Aorta (tissue), 5 donors: ENCODE measurements around the gene PAPPA2. TPM values are rescaled to one million over a fixed set of nuclear protein-coding genes. Genes with fewer than 3 reads are reported as not detected.
A peak's percentile ranks its signal among the peaks of the same experiment; 100 is the strongest.

Source experiments
- ATAC-seq: fragments of 200-7000 bp; cut with Tn5 transposase; one replicate; pipeline ENCODE4 v1.9.1; 2022; ENCODE audit warnings: moderate library complexity; ENCODE audit not compliant: low FRiP score
- DNase-seq, 2 donors: peaks; one replicate each; pipeline ENCODE4 v3.0.0-alpha.2; 2020
- H3K27ac ChIP-seq, 2 donors: one replicate each; pipeline ENCODE4 v1.5.1; 2013; ENCODE audit warnings: low read length in 2 of 2, mild to moderate bottlenecking in 2 of 2, moderate library complexity in 2 of 2, control low read depth in 1 of 2, inconsistent platforms in 1 of 2, low read depth in 1 of 2
- H3K27me3 ChIP-seq, 2 donors: one replicate each; pipeline ENCODE4 v1.6.1; 2013; ENCODE audit warnings: control low read depth in 1 of 2, low read length in 1 of 2, mild to moderate bottlenecking in 1 of 2, moderate library complexity in 1 of 2; ENCODE audit not compliant: insufficient read depth in 2 of 2, control insufficient read depth in 1 of 2
- H3K36me3 ChIP-seq, 2 donors: one replicate each; pipeline ENCODE4 v1.6.1; 2013; ENCODE audit warnings: control low read depth in 1 of 2, low read length in 1 of 2, mild to moderate bottlenecking in 1 of 2; ENCODE audit not compliant: insufficient read depth in 2 of 2, control insufficient read depth in 1 of 2
- H3K4me1 ChIP-seq, 2 donors: one replicate each; pipeline ENCODE4 v1.6.1; 2013; ENCODE audit warnings: low read length in 2 of 2, control low read depth in 1 of 2, mild to moderate bottlenecking in 1 of 2, moderate library complexity in 1 of 2; ENCODE audit not compliant: insufficient read depth in 2 of 2, control insufficient read depth in 1 of 2
- H3K4me3 ChIP-seq, 2 donors: one replicate each; pipeline ENCODE4 v1.5.1; 2013; ENCODE audit warnings: low read length in 2 of 2, control low read depth in 1 of 2, mild to moderate bottlenecking in 1 of 2
- H3K9me3 ChIP-seq: one replicate; pipeline ENCODE4 v1.6.1; 2013; ENCODE audit warnings: mild to moderate bottlenecking, low read length; ENCODE audit not compliant: control insufficient read depth
- WGBS, 2 donors: extraction: QIAGEN DNeasy Blood & Tissue Kit; methylation state at CpG; one replicate each; pipeline ENCODE4 v1.1.7; 2013; 5-methylcytosine and 5-hydroxymethylcytosine counted together
- intact Hi-C, 2 donors: fragments of 100-400 bp; cut with DNase I; formaldehyde crosslinking; loops; one replicate each; pipeline versions ENCODE4 v1.14.2 to v1.15.0; 2022
- polyA plus RNA-seq, 2 donors: library from polyadenylated mRNA; stranded (reverse); fragments of 200-250 nt; gene quantifications; one replicate each; pipeline ENCODE4 v1.2.3, GENCODE V29; 2013
- total RNA-seq, 2 donors: library from RNA; stranded (reverse); fragmentation: NEBNext Ultra II Directional; extraction: Animal tissue kit (Norgen Biotek cat#: 25700); gene quantifications; one replicate each; pipeline ENCODE4 v1.2.1, GENCODE V29; 2021
- donor health status: healthy with polysubstance abuse.
- donor health status: Bipolar disorder and iron deficiency.
- donor health status: DM: no; HTN: no; CAD: no.
- donor health status: DM: no; HTN: no; CAD: no.
- donor health status: DM: yes; HTN: yes; CAD: no.

Gene PAPPA2
- total and polyA plus RNA-seq, 4 donors: 3.5 to 4.3 TPM; not detected in 2

DNA sequence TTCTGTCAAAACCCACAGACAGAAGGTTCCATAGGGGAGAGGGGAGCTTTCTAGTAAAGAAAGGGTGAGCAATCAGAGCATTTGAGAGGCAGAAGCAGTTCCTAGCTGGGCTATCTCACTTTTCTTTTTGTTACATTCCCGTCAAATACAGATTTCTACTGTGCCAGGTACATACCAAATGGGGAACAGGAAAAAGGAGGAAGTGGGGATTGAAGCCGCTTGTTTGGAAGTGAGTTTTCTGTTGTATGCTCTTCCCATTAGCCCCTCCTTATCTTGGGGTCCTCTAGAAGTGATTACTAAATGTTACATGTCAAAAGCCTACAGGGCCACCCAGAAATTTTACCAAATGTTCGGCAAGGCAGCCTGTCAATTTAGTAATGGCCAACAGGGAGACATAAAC lies 116.1 kb downstream of the PAPPA2 start:
- intact Hi-C loops: loop anchor here in 1 of 2 donors (5.0 kb wide), 1 partner anchor 78 kb away; no protein-coding TSS in a partner anchor
- no peak overlapping the region for H3K4me3 ChIP-seq
- WGBS, 2 donors: 85% methylated on average over 3 of the region's 3 CpGs
- H3K27ac ChIP-seq: no peak overlapping the region
- H3K9me3 ChIP-seq: no peaks in the 10 kb centered on the region
- DNase-seq: no peak
- peaks cover 0 to 8% of the 10 kb centered on the region in 2 donors for H3K4me1 ChIP-seq
- H3K27me3 ChIP-seq: no peaks in the 10 kb centered on the region
- no peaks in the 10 kb centered on the region for H3K36me3 ChIP-seq
- ATAC-seq: no peak

GRCh38 chr1:176595217-176595616 lies 132.2 kb downstream of the PAPPA2 start:
- WGBS, 2 donors: 96% methylated on average over 16 of the region's 16 CpGs

DNA sequence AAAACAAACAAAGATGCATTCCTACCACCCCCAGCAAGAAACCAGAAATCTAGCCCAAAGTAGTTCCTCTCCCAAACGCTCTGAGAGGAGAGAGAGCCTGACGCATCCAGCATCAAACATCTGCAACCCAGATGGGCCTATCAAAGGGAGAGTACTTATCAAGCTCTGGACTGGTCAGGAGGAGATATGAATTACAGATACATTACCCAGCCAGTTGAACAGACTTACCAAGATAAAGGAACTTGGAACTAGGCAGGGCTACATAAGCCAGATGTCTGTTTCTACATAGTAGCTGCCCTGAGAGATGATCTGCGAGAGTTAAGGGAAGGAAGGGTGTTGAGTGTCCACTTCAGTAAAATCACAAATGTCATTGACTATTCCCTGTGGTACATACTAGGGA lies 138.4 kb downstream of the PAPPA2 start:
- Histone ChIP-seq H3K4me3 (no peak overlapping the region), H3K27ac (no peak overlapping the region), H3K27me3 (no peaks in the 10 kb centered on the region), H3K4me1 (peaks cover 3 to 5% of the 10 kb centered on the region in 2 donors), H3K9me3 (no peaks in the 10 kb centered on the region), H3K36me3 (no peaks in the 10 kb centered on the region)
- ATAC-seq (no peak), DNase-seq (no peak)
- WGBS, 2 donors: 68 to 78% methylated on average over 3 of the region's 3 CpGs
- intact Hi-C loops: no loop called here

More at GRCh38 chr1:176595217-176595616, 132.2 kb downstream of the PAPPA2 start:
- Histone ChIP-seq H3K27me3 (no peaks in the 10 kb centered on the region), H3K4me1 (no peaks in the 10 kb centered on the region), H3K36me3 (no peaks in the 10 kb centered on the region), H3K4me3 (no peak overlapping the region), H3K9me3 (peaks cover 3% of the 10 kb centered on the region), H3K27ac (no peak overlapping the region)
- DNase-seq (no peak), ATAC-seq (peak; percentile 44)
- intact Hi-C loops: no loop called here

DNA sequence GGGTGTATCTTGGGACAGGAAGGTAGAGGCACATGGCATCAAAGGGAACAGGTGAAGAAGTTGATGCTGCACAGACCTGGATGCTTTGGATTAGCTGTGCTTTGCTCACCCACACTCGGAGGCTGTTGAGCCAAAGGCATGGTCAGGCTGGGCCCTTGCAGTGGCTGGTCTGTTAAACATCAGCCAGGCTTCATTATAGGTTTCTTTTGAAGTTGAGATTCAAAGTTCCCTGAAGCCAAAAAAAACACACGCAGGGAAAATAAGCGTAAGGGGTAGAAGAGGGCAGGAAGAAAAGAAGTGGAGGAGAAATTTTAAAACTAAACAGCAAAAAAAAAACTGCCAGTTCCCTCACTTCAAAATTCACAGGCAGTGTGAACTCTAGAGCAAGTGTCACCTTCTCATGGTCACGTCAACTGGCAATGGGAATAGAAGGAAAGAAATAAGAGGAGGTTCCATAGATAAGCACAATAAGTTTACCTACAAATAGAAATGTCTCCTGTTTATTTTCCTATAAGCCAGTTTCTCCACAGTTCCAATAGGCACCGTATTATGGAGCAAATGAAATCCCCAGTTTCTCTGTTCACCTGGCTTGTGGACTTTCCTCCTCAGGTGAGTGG lies 139.5 kb downstream of the PAPPA2 start:
- no peaks in the 10 kb centered on the region for H3K9me3 ChIP-seq

GRCh38 chr1:176603696-176604095 lies 140.7 kb downstream of the PAPPA2 start:
- DNase-seq: no peak
- intact Hi-C loops: no loop called here
- Histone ChIP-seq H3K27ac (no peak overlapping the region), H3K4me1 (peaks cover 3 to 5% of the 10 kb centered on the region in 2 donors), H3K4me3 (no peak overlapping the region), H3K27me3 (no peaks in the 10 kb centered on the region), H3K36me3 (no peaks in the 10 kb centered on the region), H3K9me3 (no peaks in the 10 kb centered on the region)
- WGBS, 2 donors: 92 to 94% methylated on average over 1 of the region's 1 CpG
- ATAC-seq: no peak

More for the DNA sequence above, 139.5 kb downstream of the PAPPA2 start:
- ATAC-seq: no peak
- DNase-seq: no peak
- Histone ChIP-seq H3K27ac (no peak overlapping the region), H3K36me3 (no peaks in the 10 kb centered on the region), H3K4me1 (peaks cover 3 to 5% of the 10 kb centered on the region in 2 donors), H3K4me3 (no peak overlapping the region), H3K27me3 (no peaks in the 10 kb centered on the region)
- WGBS, 2 donors: 26 to 28% methylated on average over 5 of the region's 5 CpGs
- intact Hi-C loops: no loop called here

- intact Hi-C loops: no loop called here
- H3K27me3 ChIP-seq: no peaks in the 10 kb centered on the region
- no peak overlapping the region for H3K27ac ChIP-seq
- ATAC-seq (no peak), DNase-seq (no peak)
- H3K4me1 ChIP-seq: peaks cover 3 to 5% of the 10 kb centered on the region in 2 donors
- WGBS, 2 donors: 82% methylated on average over 2 of the region's 2 CpGs
- no peaks in the 10 kb centered on the region for H3K9me3 ChIP-seq
- H3K36me3 ChIP-seq: no peaks in the 10 kb centered on the region
- H3K4me3 ChIP-seq: no peak overlapping the region
These were observed 141.5 kb downstream of the PAPPA2 start for GRCh38 chr1:176604461-176604860.

DNA sequence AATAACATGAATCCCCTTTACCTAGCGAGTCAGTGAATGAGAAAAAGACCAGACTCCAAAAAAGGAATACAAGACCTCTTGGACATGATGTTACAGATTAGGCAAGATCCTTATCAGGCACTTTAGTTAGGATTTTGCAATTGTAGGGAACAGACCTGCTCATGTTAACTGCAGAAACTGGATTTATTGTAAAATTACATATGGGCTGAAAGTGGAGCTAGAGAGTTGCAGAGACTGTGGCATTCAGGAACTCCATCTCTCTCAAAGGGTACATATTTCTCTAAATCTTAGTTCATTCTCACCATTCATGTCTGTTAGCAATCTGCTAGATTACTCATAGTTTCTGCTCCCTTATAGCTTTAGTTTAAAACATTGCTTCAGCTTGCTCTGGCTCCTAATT lies 142.2 kb downstream of the PAPPA2 start:
- WGBS, 2 donors: 79 to 87% methylated on average over 1 of the region's 1 CpG
- Histone ChIP-seq H3K27me3 (no peaks in the 10 kb centered on the region), H3K9me3 (no peaks in the 10 kb centered on the region), H3K4me3 (no peak overlapping the region), H3K4me1 (peaks cover 3 to 5% of the 10 kb centered on the region in 2 donors), H3K27ac (no peak overlapping the region), H3K36me3 (no peaks in the 10 kb centered on the region)
- ATAC-seq (no peak), DNase-seq (no peak)
- intact Hi-C loops: no loop called here

GRCh38 chr1:176609556-176610408 lies 146.8 kb downstream of the PAPPA2 start:
- Histone ChIP-seq H3K27ac (no peak overlapping the region), H3K27me3 (no peaks in the 10 kb centered on the region), H3K4me1 (peaks cover 0 to 5% of the 10 kb centered on the region in 2 donors), H3K4me3 (no peak overlapping the region), H3K36me3 (no peaks in the 10 kb centered on the region), H3K9me3 (no peaks in the 10 kb centered on the region)
- ATAC-seq (no peak), DNase-seq (no peak)
- intact Hi-C loops: no loop called here
- 87 to 90% methylated on average over 3 of the region's 3 CpGs for WGBS, 2 donors

DNA sequence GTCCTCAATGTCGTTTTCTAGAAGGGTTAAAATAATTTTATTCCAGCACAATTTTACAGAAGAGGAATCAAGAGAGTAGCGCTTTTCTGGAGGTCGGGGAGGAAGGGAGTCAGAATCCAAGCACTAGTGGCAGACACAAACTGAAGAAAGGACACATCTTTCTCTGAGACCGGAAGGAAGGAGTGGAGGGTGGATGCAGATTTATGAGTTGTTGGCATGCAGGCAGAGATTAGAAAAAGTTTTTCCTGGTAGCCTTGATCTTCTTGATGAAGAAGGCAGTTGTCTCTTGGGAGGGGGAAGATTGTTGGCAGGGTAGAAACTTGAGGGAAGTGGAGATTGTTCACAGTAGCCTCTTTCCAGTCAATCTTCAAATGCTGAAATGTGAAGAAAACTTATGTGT lies 149.8 kb downstream of the PAPPA2 start:
- no peak for DNase-seq
- ATAC-seq: no peak
- H3K27ac ChIP-seq: no peak overlapping the region
- no peaks in the 10 kb centered on the region for H3K27me3 ChIP-seq
- H3K36me3 ChIP-seq: no peaks in the 10 kb centered on the region
- H3K4me3 ChIP-seq: no peak overlapping the region
- no peaks in the 10 kb centered on the region for H3K4me1 ChIP-seq
- no peaks in the 10 kb centered on the region for H3K9me3 ChIP-seq
- 63 to 89% methylated on average over 4 of the region's 4 CpGs for WGBS, 2 donors
- intact Hi-C loops: no loop called here
